Endothelial cell of umbilical vein (primary cell): ENCODE measurements around the gene RASD2.

Source experiments
- CTCF ChIP-seq, 2 donors: IDR thresholded peaks; 1 replicate in 1 of 2; 2 replicates in 1 of 2; pipeline ENCODE4 v1.5.1; 2011; ENCODE audit warnings: low read length in 2 of 2, mild to moderate bottlenecking in 2 of 2, moderate library complexity in 2 of 2, control low read depth in 1 of 2, inconsistent platforms in 1 of 2, low read depth in 1 of 2; ENCODE audit not compliant: insufficient read depth in 1 of 2; ENCODE audit errors: extremely low read depth in 1 of 2
- EZH2 ChIP-seq: IDR thresholded peaks from 2 replicates; pipeline ENCODE4 v1.6.1; 2012; ENCODE audit warnings: borderline replicate concordance, low read depth, mild to moderate bottlenecking, moderate library complexity, low read length, inconsistent platforms; ENCODE audit not compliant: severe bottlenecking
- FOS ChIP-seq: IDR thresholded peaks from 2 replicates; pipeline ENCODE4 v1.6.1; 2011; ENCODE audit warnings: mild to moderate bottlenecking, low read length, moderate library complexity, borderline replicate concordance; ENCODE audit not compliant: insufficient read depth
- GATA2 ChIP-seq: IDR thresholded peaks from 2 replicates; pipeline ENCODE4 v1.7.0; 2011; ENCODE audit warnings: low read depth, mild to moderate bottlenecking, moderate library complexity, mixed read lengths, low read length; ENCODE audit not compliant: insufficient read length, insufficient read depth
- JUN ChIP-seq: IDR thresholded peaks from 2 replicates; pipeline ENCODE4 v1.6.1; 2011; ENCODE audit warnings: borderline replicate concordance, low read depth; ENCODE audit not compliant: insufficient read length, insufficient read depth
- POLR2A ChIP-seq: IDR thresholded peaks from 2 replicates; pipeline ENCODE4 v1.6.1; 2012; ENCODE audit warnings: low read depth, mild to moderate bottlenecking, control low read depth, low read length
- POLR2AphosphoS5 ChIP-seq: IDR thresholded peaks from 2 replicates; pipeline ENCODE4 v1.6.1; 2012; ENCODE audit warnings: low read depth, mild to moderate bottlenecking, control low read depth, low read length, moderate library complexity; ENCODE audit not compliant: insufficient read depth
- TF ChIP-seq, protein P1 (sequence below): IDR thresholded peaks from 2 replicates; pipeline ENCODE4 v1.6.1; 2011; ENCODE audit not compliant: insufficient read depth, insufficient read length

GRCh38 chr22:35491908-35492380 is 48.7 kb upstream of the RASD2 start:
- TF ChIP-seq POLR2A (no peak), CTCF (IDR thresholded peaks at IDR 0.05; ENCODE audit: extremely low read depth in 1 of 2, insufficient read depth in 1 of 2, low read depth in 1 of 2, low read length in 2 of 2) (no peak), POLR2AphosphoS5 (no peak), GATA2 (no peak), FOS (no peak), EZH2 (no peak), JUN (no peak)
- TF ChIP-seq, protein P1, sequence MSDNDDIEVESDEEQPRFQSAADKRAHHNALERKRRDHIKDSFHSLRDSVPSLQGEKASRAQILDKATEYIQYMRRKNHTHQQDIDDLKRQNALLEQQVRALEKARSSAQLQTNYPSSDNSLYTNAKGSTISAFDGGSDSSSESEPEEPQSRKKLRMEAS = no peak
